ENCODE measurements around the gene PAX1.

PAX1 gene

DNA sequence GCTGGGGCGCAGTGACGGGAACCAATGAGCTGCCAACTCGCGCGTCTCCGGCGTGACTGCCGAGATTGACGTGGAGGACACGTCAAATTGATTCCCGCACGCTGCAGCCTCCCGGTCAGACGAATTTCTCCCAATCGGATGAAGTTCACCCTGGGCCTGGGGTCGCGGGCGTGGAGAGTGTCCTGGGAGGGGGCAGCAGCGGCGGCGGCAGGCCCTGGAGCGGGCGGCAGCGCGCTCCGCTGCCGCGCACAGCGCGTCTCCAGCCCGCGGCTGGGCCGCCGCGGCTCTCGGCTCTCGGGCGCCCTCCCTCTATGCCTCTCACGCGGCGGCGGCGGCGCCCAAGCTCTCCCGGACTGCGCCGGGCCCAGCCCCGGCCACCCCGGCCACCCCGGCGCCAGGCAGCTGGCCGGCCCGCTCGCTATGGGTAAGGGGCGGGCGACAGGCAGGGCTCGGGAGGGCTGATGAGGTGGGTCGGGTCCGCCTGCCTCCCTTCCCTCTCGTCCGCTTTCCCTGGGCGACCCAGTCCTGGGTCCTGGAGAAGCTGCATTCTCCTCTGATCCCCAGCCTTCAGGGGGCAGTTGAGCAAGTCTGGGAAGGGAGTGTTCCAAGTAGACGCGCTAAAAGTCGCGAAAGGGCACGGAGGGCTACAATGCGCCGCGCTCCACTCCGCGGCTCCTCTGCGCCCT is at the start of gene PAX1:
TSS of gene PAX1 (plus strand) at position 90 of the 686 bp plus-strand sequence. CDS start at position 139, 49 bp downstream.
- DNase-seq, result no peak

- no peak for DNase-seq
Measured at GRCh38 chr20:21656308-21657067, 49.0 kb upstream of the PAX1 start.

DNA sequence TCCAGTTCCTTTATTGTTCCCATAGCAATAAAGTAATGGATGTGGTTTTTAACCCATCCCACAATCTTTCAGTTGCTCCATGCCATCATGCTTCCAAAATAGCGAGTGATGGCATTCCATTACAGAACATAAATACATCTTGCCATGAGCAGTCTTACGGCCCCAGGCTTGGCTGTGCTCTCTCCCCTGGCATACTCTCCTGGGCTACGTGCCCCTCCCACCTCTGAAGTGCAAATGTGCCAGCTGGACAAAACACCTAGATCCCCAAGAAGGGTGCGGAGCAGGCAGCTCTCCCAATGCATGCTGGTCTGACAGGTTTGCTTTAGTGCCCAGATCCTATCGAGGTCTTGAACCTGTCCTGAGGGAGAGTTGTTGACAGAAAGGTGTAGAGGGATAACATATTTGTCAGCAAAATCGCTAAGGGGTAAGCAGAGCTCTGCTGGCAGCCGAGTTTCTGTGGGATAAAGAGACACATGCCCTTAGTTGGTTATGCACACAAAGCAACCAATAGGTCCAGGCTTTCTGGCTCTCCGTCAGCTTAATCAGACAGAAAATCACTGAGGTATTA is 43.9 kb upstream of the PAX1 start:
- no peak for DNase-seq

GRCh38 chr20:21663465-21663864 is 42.0 kb upstream of the PAX1 start:
- no peak for DNase-seq

GRCh38 chr20:21665687-21666446 is 39.6 kb upstream of the PAX1 start:
- DNase-seq, result no peak

DNA sequence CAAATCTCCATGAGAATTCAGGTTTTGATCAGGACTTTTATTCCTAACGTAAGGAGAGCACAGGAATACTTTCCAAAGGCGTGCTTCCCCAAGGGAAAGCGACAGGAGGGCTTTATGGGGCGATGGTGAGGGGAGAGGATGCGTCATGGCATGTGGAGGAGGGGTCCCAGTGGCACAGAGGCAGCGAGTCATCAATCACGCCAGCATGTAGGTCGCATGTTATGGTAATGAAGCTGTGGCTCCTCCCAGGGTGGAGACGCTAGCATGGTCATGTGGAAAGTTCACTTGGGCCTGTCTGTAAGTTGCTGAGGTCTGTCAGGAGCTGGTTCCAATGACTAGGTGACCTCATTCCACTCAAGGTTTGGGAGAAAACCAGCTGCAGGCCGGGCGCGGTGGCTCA is 35.3 kb upstream of the PAX1 start:
- DNase-seq, result no peak

- DNase-seq, result no peak
Measured at GRCh38 chr20:21670981-21671380, 34.5 kb upstream of the PAX1 start.

GRCh38 chr20:21677261-21677660 is 28.2 kb upstream of the PAX1 start:
- no peak for DNase-seq

DNA sequence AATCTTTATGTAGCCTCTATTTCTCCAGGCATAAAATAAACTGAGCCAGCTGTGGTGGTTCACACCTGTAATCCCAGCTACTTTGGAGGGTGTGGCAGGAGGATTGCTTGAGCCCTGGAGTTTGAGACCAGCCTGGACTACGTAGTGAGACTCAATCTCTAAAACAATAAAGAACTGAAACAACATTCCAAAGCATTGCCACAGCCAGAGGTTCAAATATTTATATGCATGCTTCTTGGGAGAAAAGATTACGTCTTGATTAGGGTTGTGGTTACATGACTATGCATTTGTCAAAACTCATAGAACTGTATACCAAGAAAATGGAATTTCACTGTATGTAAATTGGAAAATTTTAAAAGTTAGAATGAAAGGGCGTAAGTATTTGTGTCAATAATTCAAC is 27.7 kb upstream of the PAX1 start:
- DNase-seq, result no peak

GRCh38 chr20:21681234-21681921 is 24.1 kb upstream of the PAX1 start:
- no peak for DNase-seq

DNA sequence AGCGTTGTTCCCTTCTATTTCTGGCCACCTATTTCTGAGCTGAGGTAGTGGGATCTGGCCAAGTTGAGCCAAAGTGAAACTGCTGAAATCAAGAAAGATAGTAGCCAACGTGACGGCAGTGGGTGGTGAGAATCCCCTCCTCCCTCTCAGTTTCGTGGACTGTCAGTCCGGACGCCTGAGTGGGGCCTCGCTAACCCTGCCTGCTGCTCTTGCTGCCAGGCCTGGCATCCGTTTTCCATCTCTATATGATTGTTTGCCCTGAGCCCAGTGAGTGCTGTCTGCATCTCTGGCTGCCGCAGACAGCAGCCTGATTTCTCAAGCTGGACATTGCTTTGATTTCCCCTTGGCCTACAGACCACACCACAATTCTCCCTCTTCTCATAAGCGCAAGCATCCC is 23.5 kb upstream of the PAX1 start:
- no peak for DNase-seq

- DNase-seq, result no peak
Measured at GRCh38 chr20:21682521-21682954, 22.9 kb upstream of the PAX1 start.

GRCh38 chr20:21684671-21685070 is 20.8 kb upstream of the PAX1 start:
- no peak for DNase-seq

GRCh38 chr20:21685981-21686380 is 19.5 kb upstream of the PAX1 start:
- no peak for DNase-seq

GRCh38 chr20:21693322-21693721 is 12.1 kb upstream of the PAX1 start:
- DNase-seq, result no peak

DNA sequence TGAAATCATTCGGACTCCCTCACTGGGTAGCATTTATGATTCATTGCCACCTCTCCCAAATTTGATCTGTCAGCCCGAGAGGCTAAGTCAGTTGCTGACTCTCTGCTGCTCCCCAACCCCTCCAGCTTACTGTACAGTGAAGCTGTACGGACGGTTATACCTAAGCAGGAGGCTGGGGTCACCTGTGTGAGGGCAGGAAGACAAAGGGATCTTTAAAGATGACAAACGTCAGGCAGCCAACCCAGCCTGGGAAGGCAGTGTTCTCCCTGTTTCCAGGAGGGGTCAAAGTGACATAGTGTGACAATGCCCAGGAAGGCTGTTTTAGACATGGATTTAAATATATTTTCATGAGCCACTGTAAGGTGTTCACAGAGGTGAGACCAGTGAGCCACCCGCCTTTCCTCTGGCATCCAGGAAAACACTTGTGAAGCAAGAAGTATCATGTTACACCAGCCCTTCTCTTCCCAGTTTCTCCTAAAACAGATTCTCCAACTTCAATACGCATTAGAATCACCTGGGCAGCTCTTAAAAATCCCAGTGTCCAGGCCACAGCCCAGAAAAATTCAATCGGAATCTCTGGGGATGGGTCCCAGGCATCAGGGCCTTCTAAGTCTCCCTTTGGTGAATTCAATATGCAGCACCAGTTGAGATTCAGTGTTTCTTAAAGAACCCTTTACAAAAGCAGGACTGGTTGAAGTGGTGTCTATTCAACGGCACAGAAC is 6.8 kb upstream of the PAX1 start:
- DNase-seq, result no peak

DNA sequence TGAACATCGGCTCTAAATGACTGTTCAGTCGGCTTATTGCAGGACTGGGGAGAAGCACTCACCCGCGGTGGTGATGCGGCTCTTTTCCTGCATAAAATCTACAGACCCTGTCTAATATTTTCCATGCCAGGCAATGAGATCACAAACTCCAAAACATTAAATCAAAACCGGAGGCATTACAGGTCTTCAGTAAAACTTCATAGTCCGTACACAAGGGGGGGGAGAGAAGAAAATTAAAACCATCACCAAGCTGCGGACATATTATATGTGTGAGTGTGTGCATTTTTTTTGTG is 6.3 kb upstream of the PAX1 start:
- DNase-seq, result no peak

- DNase-seq, result no peak
Measured at GRCh38 chr20:21701171-21701876, 4.1 kb upstream of the PAX1 start.

GRCh38 chr20:21702016-21702415 is 3.4 kb upstream of the PAX1 start:
- DNase-seq, result no peak

- no peak for DNase-seq
Measured at GRCh38 chr20:21702553-21703470, 2.7 kb upstream of the PAX1 start.

Data from HCEC 1CT (cell line).